Activated CD4-positive, alpha-beta T cell treated with anti-CD3 and anti-CD28 coated beads, Interleukin-2, amount 10 ng/mL, durations not matched to agents 24 days and 14 days (primary cell): Measurements from ENCODE around the gene CFL1. TPM values are rescaled to one million over a fixed set of nuclear protein-coding genes. Genes with fewer than 3 reads are reported as not detected.
"Not testable (repeated sequence)": the region's sequence is repeated elsewhere in the genome, so short reads cannot be mapped to it uniquely, and the experiment has no call there.

Source experiments
- DNase-seq: peaks from one replicate; pipeline ENCODE4 v3.0.0; 2022
- H3K27ac Mint-ChIP-seq: one replicate; pipeline ENCODE4 v1.8.0; 2022; ENCODE audit warnings: mild to moderate bottlenecking, mixed read lengths
- H3K27me3 Mint-ChIP-seq: one replicate; pipeline ENCODE4 v1.8.0; 2022; ENCODE audit warnings: mixed read lengths
- H3K36me3 Mint-ChIP-seq: one replicate; pipeline ENCODE4 v1.8.0; 2022; ENCODE audit warnings: low read depth, mild to moderate bottlenecking, mixed read lengths
- H3K4me1 Mint-ChIP-seq: one replicate; pipeline ENCODE4 v1.8.0; 2021; ENCODE audit warnings: mixed read lengths
- H3K4me3 Mint-ChIP-seq: one replicate; pipeline ENCODE4 v1.8.0; 2022; ENCODE audit warnings: mild to moderate bottlenecking, moderate library complexity, mixed read lengths
- H3K9me3 Mint-ChIP-seq: one replicate; pipeline ENCODE4 v1.8.0; 2021; ENCODE audit warnings: mixed read lengths
- intact Hi-C: fragments of 100-400 bp; cut with micrococcal nuclease; formaldehyde crosslinking; loops from one replicate; pipeline ENCODE4 v1.15.1; 2023
- total RNA-seq: library from RNA; stranded (reverse); gene quantifications from 2 replicates; pipeline ENCODE4 v1.2.3, GENCODE V29; 2022

The CFL1 gene
- total RNA-seq, 1 donor from 2014 or later = 1,047 TPM

DNA sequence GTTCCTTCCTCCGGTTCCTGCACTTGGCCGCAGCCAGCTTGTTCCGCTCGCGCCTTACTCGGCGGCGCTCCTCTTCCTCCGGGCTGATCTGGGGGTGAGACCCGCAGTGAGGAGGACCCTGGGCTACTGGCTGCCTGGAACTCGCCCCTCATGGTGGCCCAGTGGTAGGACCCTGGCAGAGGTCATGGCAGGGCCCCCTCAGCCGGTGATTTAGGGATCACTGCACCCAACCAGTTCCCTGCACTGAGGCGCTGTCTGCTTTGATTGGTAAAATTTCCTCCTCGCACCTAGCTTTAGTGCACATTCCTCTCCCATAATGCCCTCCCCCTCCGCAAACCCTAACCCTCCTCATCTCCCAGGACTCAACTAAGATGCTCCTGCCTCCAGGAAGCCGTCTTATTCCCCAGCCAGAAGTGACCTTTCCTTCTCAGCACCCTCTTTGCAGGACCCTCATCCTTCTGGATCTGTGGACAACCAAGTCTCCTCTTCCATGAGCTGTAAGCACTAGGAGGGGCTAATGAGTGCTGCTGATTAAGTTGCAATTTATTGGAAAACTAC, 36.1 kb upstream of the CFL1 start:
- intact Hi-C loops = loop anchor here (5.0 kb wide), 1 partner anchor 182 kb away; the partner anchor contains the start of gene KAT5
- Mint-ChIP-seq H3K4me1 (peaks cover 57% of the 10 kb centered on the region), H3K9me3 (no peaks in the 10 kb centered on the region), H3K36me3 (peaks cover 45% of the 10 kb centered on the region), H3K27ac (peak overlapping the region; percentile 50), H3K27me3 (no peaks in the 10 kb centered on the region), H3K4me3 (peak overlapping the region; percentile 95)
- DNase-seq = peak; percentile 87

DNA sequence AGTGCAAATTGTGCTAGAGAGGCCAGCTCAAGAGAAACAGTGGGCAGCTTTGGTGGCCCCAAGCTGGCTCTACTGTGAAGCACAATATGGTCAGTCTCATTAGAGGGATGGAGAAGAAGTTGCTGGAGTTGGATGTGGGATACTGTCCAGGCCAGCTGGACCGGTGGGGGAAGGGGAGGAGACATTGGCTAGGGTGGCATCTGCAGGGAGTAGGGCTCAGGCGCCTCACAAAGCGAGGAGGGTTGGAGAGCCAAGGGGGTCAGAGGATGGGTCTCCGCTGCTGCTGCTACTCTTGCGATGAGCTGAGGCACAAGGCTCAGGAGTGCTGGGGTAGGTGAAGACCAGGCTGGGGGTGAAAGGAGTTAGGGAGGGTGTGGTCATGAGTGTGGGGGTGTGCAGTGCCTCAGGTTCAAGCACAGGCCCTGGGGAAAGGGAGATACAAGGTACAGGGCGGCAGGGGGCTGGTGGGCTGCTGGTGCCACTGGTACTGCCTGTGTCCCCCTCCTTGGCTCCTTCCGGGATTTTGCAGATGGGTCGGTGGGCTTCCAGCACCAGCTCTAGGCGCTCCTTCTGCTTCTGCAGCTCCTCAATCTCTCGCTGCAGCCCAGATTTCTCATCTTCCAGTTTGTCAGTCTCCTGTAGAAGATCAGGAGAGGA, 34.8 kb upstream of the CFL1 start:
- Mint-ChIP-seq H3K4me1 (peaks cover 59% of the 10 kb centered on the region), H3K27ac (peak overlapping the region; percentile 71), H3K4me3 (peak overlapping the region; percentile 95), H3K27me3 (no peaks in the 10 kb centered on the region), H3K36me3 (peaks cover 43% of the 10 kb centered on the region), H3K9me3 (no peaks in the 10 kb centered on the region)
- intact Hi-C loops = loop anchor here (5.0 kb wide), 1 partner anchor 180 kb away; the partner anchor contains the start of gene KAT5
- DNase-seq = peak; percentile 68

- H3K4me3 Mint-ChIP-seq = peak overlapping the region; percentile 95
Measured at GRCh38 chr11:65892137-65892540, 34.2 kb upstream of the CFL1 start.

GRCh38 chr11:65891219-65892136, 33.5 kb upstream of the CFL1 start:
- no peaks in the 10 kb centered on the region for H3K9me3 Mint-ChIP-seq
- intact Hi-C loops = loop anchor here (5.0 kb wide), 1 partner anchor 179 kb away; the partner anchor contains the start of gene KAT5
- peak; percentile 78 for DNase-seq
- no peaks in the 10 kb centered on the region for H3K27me3 Mint-ChIP-seq
- peaks cover 62% of the 10 kb centered on the region for H3K4me1 Mint-ChIP-seq
- peak overlapping the region; percentile 71 for H3K27ac Mint-ChIP-seq
- H3K36me3 Mint-ChIP-seq = peaks cover 39% of the 10 kb centered on the region
- H3K4me3 Mint-ChIP-seq = peak overlapping the region; percentile 95

More at GRCh38 chr11:65892137-65892540, 34.2 kb upstream of the CFL1 start:
- H3K27me3 Mint-ChIP-seq, H3K9me3 Mint-ChIP-seq: not testable (repeated sequence)
- intact Hi-C loops = loop anchor here (5.0 kb wide), 1 partner anchor 180 kb away; the partner anchor contains the start of gene KAT5
- Mint-ChIP-seq H3K4me1 (peaks cover 59% of the 10 kb centered on the region), H3K27ac (peak overlapping the region; percentile 71), H3K36me3 (peaks cover 37% of the 10 kb centered on the region)
- peak; percentile 72 for DNase-seq

DNA sequence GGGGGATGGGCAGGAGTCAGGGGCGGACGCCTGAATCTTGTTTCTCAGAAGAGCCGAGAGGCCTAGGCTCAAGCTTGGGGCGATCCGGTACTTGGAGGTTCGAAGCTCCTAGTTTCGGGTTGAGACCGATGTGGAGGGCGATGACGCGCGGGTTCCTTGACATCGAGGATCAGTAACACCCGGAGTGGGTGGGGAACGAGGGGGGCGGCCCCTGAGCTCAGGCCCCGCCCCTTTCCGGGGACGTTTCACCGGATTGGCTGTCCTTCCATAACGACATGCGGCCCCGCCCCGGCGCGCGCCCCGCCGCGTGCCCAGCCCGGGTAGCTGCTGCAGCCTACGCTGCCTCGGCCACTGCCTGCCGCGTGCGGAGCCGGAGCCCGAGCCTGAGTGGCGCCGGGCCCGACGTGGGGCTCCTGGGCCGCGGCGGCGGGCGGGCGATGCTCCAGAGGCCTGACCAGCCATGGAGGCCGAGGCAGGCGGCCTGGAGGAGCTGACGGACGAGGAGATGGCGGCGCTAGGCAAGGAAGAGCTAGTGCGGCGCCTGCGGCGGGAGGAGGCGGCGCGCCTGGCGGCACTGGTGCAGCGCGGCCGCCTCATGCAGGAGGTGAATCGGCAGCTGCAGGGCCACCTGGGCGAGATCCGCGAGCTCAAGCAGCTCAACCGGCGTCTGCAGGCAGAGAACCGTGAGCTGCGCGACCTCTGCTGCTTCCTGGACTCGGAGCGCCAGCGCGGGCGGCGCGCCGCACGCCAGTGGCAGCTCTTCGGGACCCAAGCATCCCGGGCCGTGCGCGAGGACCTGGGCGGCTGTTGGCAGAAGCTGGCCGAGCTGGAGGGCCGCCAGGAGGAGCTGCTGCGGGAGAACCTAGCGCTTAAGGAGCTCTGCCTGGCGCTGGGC, 32.6 kb upstream of the CFL1 start, which contains the start of gene CCDC85B:
Gene CCDC85B (plus strand): TSS at position 350 of the 895 bp plus-strand sequence. CDS start 111 bp downstream, at position 461.
- Mint-ChIP-seq H3K27ac (peak within 1 kb of the TSS; percentile 98), H3K9me3 (no peaks in the 10 kb centered on the region), H3K27me3 (no peaks in the 10 kb centered on the region), H3K36me3 (peaks cover 35% of the 10 kb centered on the region), H3K4me1 (peaks cover 54% of the 10 kb centered on the region), H3K4me3 (peak within 1 kb of the TSS; percentile 95)
- intact Hi-C loops = loop anchor here (1.0 to 5.0 kb wide), 2 partner anchors 29 to 178 kb away; partner anchors contain the start of genes C11orf68, DRAP1 and KAT5
- DNase-seq = peak; percentile 100

- peak within 1 kb of the TSS; percentile 95 for H3K4me3 Mint-ChIP-seq
- peaks cover 38% of the 10 kb centered on the region for H3K36me3 Mint-ChIP-seq
- H3K4me1 Mint-ChIP-seq = peaks cover 51% of the 10 kb centered on the region
- H3K27ac Mint-ChIP-seq = peak within 1 kb of the TSS; percentile 98
- H3K27me3 Mint-ChIP-seq = no peaks in the 10 kb centered on the region
- H3K9me3 Mint-ChIP-seq = no peaks in the 10 kb centered on the region
- peak; percentile 98 for DNase-seq
- intact Hi-C loops = loop anchor here (1.0 to 2.0 kb wide), 5 partner anchors 12 to 101 kb away; partner anchors contain the start of genes FOSL1, MUS81 and SART1
Measured at GRCh38 chr11:65888163-65888814, 30.3 kb upstream of the CFL1 start, which contains the start of gene FIBP. Gene FIBP (minus strand): TSS chr11:65888471. CDS start chr11:65888418, 53 bp downstream.

- Mint-ChIP-seq H3K27me3 (no peaks in the 10 kb centered on the region), H3K4me1 (peaks cover 47% of the 10 kb centered on the region), H3K36me3 (peaks cover 37% of the 10 kb centered on the region), H3K27ac (peak overlapping the region; percentile 98), H3K4me3 (peak overlapping the region; percentile 95), H3K9me3 (no peaks in the 10 kb centered on the region)
- DNase-seq = no peak
- intact Hi-C loops = loop anchor here (1.0 to 2.0 kb wide), 5 partner anchors 13 to 102 kb away; partner anchors contain the start of genes FOSL1, MUS81 and SART1
Measured at GRCh38 chr11:65887723-65888162, 29.8 kb upstream of the CFL1 start.

- Mint-ChIP-seq H3K9me3 (no peaks in the 10 kb centered on the region), H3K36me3 (peaks cover 32% of the 10 kb centered on the region), H3K4me3 (peak overlapping the region; percentile 95), H3K27ac (peak overlapping the region; percentile 98), H3K27me3 (no peaks in the 10 kb centered on the region), H3K4me1 (peaks cover 40% of the 10 kb centered on the region)
- intact Hi-C loops = no loop called here
- DNase-seq = no peak
Measured at GRCh38 chr11:65886826-65887722, 29.1 kb upstream of the CFL1 start.

DNA sequence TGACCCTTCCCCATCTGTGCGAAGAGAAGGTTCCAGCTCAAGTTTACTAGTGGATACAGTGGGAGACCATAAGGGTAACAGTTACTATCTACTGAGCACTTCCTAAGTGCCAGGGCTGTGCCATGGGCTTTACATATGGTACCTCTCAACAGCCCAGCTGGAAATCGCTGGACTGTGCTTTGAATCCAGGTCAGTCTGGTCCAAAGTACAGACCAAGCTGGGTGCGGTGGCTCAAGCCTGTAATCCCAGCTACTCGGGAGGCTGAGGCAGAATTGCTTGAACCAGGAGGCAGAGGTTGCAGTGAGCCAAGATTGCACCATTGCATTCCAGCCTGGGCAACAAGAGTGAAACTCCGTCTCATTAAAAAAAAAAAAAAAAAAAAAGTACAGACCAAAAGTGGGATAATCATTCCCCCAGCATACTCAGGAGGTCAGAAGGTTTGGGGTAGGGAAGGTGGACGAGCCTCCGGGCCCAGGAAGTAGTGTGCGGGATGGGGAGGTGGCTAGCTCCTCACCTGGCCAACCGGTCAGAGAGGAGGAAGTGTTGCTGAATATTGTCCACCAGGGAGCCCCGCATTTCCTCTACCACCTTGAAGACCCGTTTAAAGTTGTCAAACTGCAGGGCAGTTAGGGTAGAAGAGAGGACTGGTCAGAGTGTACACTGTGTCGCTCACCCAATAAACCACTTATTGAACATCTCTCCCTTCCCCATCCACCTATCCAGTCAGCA, 28.0 kb upstream of the CFL1 start:
- Mint-ChIP-seq H3K9me3 (no peaks in the 10 kb centered on the region), H3K4me1 (peaks cover 42% of the 10 kb centered on the region), H3K36me3 (peaks cover 28% of the 10 kb centered on the region), H3K27me3 (no peaks in the 10 kb centered on the region), H3K4me3 (peak overlapping the region; percentile 95), H3K27ac (no peak overlapping the region)
- no peak for DNase-seq
- intact Hi-C loops = no loop called here

- H3K9me3 Mint-ChIP-seq = no peaks in the 10 kb centered on the region
- H3K36me3 Mint-ChIP-seq = peaks cover 28% of the 10 kb centered on the region
- DNase-seq = no peak
- intact Hi-C loops = no loop called here
- no peak overlapping the region for H3K27ac Mint-ChIP-seq
- no peak overlapping the region for H3K4me3 Mint-ChIP-seq
- no peaks in the 10 kb centered on the region for H3K27me3 Mint-ChIP-seq
- peaks cover 46% of the 10 kb centered on the region for H3K4me1 Mint-ChIP-seq
Measured at GRCh38 chr11:65885231-65885630, 27.3 kb upstream of the CFL1 start.

DNA sequence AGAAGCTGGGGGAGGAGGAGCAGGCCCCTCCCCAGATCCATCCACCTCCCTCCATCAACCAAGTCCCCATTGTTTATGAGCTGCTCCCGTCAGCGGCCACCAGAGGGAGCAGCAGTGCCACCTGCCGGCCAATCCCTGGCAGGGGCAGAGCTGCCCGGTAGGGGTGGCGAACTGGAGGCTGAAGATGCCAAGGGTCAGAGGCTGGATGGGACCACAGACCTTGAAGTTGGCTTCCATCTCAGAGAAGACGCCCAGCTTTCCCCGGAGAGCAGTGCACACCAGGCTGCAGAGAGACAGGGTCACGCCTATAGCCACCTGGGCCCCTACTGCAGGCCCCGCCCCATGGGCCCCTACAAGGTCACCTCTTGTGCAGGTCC, 26.7 kb upstream of the CFL1 start:
- H3K4me1 Mint-ChIP-seq = peaks cover 43% of the 10 kb centered on the region
- H3K36me3 Mint-ChIP-seq = peaks cover 28% of the 10 kb centered on the region
- H3K27ac Mint-ChIP-seq = peak overlapping the region; percentile 62
- peak; percentile 96 for DNase-seq
- no peak overlapping the region for H3K4me3 Mint-ChIP-seq
- no peaks in the 10 kb centered on the region for H3K9me3 Mint-ChIP-seq
- H3K27me3 Mint-ChIP-seq = no peaks in the 10 kb centered on the region
- intact Hi-C loops = loop anchor here (1.0 kb wide), 1 partner anchor 105 kb away; no protein-coding TSS in a partner anchor
